ENCODE results near the gene ITGA11. TPM values are rescaled to one million over a fixed set of nuclear protein-coding genes. Genes with fewer than 3 reads are reported as not detected.

ITGA11 gene
- total RNA-seq, 4 donors from 2014 or later = 0.48 to 10.6 (median 2.6) TPM

DNA sequence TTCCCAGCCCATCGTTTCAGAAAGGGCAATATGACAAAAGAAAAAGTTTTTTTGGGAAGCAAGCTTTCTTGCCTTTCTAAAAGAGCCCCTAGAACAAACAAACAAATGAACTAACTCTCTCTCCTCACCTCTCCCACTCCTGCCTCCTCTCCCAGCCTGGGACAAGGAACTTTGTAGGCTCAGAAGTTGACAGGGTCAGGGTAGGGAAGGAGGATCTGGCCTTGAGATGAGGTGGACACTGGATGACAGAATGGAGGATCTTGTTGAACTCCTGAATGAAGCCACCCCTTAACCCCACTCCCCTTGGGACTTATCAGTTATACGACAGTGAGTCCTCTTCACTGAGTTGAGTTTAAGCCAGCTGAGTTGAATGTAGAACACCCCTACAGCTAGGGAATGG lies 1.6 kb upstream of the ITGA11 start:
- no peak for ATAC-seq (ENCODE audit: low FRiP score)
- no peak for DNase-seq (ENCODE audit: low spot score)
- TF ChIP-seq, protein P1, sequence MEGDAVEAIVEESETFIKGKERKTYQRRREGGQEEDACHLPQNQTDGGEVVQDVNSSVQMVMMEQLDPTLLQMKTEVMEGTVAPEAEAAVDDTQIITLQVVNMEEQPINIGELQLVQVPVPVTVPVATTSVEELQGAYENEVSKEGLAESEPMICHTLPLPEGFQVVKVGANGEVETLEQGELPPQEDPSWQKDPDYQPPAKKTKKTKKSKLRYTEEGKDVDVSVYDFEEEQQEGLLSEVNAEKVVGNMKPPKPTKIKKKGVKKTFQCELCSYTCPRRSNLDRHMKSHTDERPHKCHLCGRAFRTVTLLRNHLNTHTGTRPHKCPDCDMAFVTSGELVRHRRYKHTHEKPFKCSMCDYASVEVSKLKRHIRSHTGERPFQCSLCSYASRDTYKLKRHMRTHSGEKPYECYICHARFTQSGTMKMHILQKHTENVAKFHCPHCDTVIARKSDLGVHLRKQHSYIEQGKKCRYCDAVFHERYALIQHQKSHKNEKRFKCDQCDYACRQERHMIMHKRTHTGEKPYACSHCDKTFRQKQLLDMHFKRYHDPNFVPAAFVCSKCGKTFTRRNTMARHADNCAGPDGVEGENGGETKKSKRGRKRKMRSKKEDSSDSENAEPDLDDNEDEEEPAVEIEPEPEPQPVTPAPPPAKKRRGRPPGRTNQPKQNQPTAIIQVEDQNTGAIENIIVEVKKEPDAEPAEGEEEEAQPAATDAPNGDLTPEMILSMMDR (IDR thresholded peaks at IDR 0.05) = no peak

DNA sequence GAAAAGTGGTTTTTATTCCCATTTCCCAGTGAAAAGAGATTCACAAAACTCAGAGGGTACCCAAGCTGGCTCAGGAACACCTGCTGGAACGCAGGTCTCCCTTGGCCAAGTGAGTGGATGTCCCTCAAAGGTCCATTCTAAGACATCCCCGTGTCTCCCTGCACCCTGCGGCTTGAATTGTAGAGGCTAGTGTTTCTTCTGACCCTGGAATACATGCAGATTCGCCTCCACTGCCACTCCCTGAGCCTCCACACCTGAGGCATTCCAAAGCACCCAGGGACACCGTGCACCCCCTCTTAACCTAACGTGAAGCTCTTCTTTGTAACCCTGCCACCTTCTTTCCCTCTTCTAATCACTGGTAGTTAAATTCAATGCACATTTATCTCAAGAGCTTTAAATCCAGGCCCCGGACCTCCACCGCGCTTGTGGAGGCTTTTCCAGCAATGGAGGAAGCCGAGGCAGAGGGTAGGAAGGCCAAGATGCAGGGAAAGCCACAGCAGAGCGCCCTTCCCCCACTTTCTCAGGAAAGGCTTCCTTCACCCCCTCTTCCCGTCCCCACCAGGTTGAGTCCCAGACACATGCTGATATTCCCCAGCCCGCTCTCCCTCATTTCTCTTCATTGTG lies 590 bp upstream of the ITGA11 start:
- TF ChIP-seq, protein P1 (IDR thresholded peaks at IDR 0.05) = no peak
- no peak for DNase-seq (ENCODE audit: low spot score)
- no peak for ATAC-seq (ENCODE audit: low FRiP score)

DNA sequence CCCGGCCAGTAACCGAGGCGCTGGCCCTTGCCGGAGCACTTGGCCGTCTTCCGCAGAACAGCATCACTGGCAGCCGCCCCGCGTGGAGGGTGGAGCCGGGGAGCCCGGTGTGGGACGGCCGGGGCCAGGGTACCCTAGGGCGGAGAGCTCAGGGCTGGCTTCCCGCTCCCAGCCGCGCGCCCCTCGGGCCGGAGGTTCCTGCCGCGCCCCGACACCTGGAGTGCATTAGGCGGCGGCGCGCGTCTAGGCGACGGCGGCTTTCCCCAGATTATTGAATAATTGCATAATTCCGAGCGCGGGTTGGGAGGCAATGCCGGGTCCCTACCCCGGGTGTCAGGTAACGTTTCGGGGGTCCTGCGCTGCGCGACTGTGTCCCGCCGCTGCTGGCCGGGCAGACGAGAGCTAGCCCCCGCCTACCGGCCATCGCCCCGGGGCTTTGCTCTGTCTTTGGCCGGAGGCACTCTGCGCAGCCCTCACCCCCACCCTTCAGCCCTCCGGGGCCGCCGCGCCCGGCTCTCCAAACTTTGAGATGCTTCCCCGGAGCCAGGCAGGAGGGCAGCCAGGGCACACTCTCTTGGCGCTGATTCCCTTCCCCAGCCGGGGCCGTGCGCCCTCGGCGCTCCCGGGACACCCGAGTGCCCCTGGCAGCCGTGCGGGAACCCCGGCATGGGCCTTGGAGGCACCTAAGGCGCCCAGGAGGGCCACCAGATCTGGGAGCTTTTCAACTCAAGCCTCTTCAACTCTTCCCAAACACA lies 749 bp downstream of the ITGA11 start:
- peak; percentile 41 for ATAC-seq (ENCODE audit: low FRiP score)
- TF ChIP-seq, protein P1 (IDR thresholded peaks at IDR 0.05) = no peak
- no peak for DNase-seq (ENCODE audit: low spot score)

DNA sequence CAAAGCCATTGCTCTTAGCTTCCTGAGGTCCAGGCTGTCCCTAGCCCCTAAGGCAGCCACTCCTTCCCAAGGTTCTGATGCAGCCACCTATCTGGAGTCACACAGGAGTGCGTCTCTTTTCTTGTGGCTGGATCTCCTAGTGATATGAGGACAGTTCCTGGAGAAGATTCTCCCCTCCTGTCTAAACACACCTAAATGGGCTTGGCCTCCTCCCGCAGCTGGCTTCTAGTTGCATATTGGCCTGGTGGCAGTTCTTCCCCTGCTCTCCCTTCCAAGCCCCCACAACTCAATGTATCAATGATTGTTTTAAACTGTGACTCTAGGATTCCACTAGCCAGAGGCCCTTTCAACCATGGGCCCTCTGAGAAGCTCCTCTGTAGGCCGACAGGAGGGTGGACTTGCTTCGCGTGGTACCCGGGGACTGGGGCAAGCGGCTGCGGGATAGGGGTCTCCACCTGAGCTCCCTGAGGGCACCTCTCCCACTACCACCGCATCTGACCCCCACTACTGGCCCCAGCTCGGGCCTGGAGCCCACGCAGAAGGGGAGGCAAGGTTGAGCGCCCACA lies 1.4 kb downstream of the ITGA11 start:
- no peak for ATAC-seq (ENCODE audit: low FRiP score)
- DNase-seq (ENCODE audit: low spot score) = no peak
- TF ChIP-seq, protein P1 (IDR thresholded peaks at IDR 0.05) = no peak

DNA sequence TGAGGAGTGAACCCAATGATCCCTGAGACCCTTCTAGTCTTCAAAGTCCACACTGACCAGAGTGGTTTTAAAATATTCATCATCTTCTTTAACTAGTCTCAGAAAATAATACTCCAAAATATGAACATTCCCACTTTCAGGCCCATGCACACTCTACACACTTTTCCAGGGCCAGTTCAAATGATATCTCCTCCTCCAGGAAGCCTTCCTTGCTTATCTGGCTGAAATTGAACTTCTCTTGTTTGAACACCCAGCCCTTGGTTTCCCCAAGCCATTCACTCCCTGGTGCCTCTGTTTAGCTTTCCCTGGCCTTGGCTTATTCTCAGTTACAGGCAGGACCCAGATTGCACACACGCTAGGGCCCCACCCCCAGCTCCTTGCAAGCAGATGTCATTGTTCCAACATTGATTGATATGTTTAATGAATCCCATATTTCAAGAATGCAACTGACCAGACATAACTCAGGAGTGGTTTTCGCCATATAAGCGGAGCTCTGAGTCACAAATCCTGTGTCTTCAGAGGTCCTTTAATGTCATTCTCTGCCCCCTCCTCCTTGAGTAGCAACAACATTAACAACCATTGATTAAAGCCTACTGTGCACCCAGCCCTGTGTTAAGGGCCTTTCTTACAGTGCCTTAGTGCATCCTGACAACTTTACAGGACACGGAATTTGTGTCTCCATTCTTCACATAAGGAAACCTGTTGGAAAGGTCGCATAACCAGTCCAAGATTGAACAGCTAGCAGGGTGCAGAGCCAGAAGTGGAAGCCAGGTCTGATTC lies 2.1 kb downstream of the ITGA11 start:
- no peak for DNase-seq (ENCODE audit: low spot score)
- no peak for ATAC-seq (ENCODE audit: low FRiP score)
- TF ChIP-seq, protein P1 (IDR thresholded peaks at IDR 0.05) = no peak

DNA sequence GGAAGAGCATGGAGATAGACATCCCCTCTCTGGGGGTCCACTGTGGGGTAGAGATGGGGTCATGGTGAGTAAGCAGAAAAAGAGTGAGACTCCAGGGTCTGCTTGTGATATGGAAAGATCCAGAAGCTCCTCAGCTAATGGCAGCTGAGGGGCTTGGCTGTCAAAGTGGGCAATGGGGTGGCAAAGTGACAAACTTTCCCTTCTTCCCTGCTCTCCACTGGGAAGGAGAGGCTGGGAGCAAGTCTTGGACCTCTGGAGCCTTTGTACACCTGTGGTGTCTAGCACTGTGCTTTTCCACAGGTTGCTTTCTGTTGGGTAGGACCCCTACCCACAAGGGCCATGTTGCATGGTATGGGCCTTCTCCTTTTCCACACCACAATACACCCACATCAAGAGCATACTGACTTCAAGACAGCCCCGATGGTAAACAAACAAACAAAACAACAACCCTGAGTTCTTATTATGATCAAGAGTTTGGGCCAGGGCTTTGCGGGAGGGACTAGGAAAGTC lies 3.5 kb downstream of the ITGA11 start:
- DNase-seq (ENCODE audit: low spot score) = no peak
- no peak for ATAC-seq (ENCODE audit: low FRiP score)
- TF ChIP-seq, protein P1 (IDR thresholded peaks at IDR 0.05) = no peak

All from omental fat pad (tissue), 4 donors.